Measurements from ENCODE around the gene WDFY3.

Gene WDFY3

DNA sequence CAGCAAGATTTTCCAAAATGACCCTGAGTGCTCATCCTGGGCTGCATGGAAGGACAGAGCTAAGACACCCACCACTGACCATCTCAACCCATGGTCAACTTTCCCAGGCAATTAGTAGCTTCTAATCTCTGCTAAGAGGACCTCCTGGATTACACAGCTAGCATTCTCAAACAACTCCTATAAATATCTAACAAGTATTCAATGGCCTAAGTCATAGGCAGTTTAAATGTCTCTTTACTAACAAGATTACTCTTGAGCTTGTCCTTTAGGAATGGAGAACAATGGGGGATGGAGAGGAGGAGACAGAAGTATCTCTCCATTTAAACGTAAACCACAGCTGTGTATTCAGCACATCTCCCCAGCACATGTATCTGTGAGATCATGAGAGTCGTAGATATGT lies 118.1 kb downstream of the WDFY3 start:
- TF ChIP-seq USF1 (IDR thresholded peaks at IDR 0.05) = no peak
- TF ChIP-seq EP300 (IDR thresholded peaks at IDR 0.05; ENCODE audit: borderline replicate concordance) = no peak
- no peak for TF ChIP-seq CREB1 (IDR thresholded peaks at IDR 0.05; ENCODE audit: low read depth)
- TF ChIP-seq EGR1 (IDR thresholded peaks at IDR 0.05) = no peak
- TF ChIP-seq YY1 (IDR thresholded peaks at IDR 0.05; ENCODE audit: low read depth) = no peak
- TF ChIP-seq CEBPB (IDR thresholded peaks at IDR 0.05) = no peak
- TF ChIP-seq ZBTB7A (IDR thresholded peaks at IDR 0.05; ENCODE audit: low read depth) = no peak
- no peak for TF ChIP-seq REST (IDR thresholded peaks at IDR 0.05; ENCODE audit: low read depth)
- no peak for TF ChIP-seq TCF12 (IDR thresholded peaks at IDR 0.05; ENCODE audit: low read depth)
- no peak for TF ChIP-seq TAF1 (IDR thresholded peaks at IDR 0.05; ENCODE audit: low read depth)
- TF ChIP-seq MAX (IDR thresholded peaks at IDR 0.05) = no peak
- TF ChIP-seq NFIC (IDR thresholded peaks at IDR 0.05) = no peak
- no peak for TF ChIP-seq FOXM1 (IDR thresholded peaks at IDR 0.05; ENCODE audit: borderline replicate concordance, low read depth)
- TF ChIP-seq TEAD4 (IDR thresholded peaks at IDR 0.05) = no peak
- no peak for TF ChIP-seq RAD21 (IDR thresholded peaks at IDR 0.05; ENCODE audit: low read depth)

DNA sequence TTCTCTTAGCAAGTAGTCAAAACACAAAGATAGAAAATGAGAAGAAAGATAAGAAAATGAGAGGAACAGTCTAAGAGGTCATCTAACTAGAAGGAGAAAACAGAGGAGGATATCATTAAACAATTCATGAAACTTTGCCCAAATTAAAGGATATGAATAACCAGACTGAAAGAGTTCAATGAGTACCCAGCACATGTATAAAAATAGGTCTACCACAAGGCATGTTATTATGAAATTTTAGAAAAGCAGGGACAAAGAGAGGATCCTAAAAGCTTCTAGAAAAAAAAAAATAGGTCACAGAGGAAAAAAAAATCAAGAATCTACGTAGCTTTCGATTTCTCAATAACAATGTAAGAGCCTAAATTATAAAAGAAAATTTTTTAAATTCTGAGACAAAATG lies 118.5 kb downstream of the WDFY3 start:
- no peak for TF ChIP-seq TCF12 (IDR thresholded peaks at IDR 0.05; ENCODE audit: low read depth)
- no peak for TF ChIP-seq RAD21 (IDR thresholded peaks at IDR 0.05; ENCODE audit: low read depth)
- no peak for TF ChIP-seq EP300 (IDR thresholded peaks at IDR 0.05; ENCODE audit: borderline replicate concordance)
- TF ChIP-seq YY1 (IDR thresholded peaks at IDR 0.05; ENCODE audit: low read depth) = no peak
- no peak for TF ChIP-seq EGR1 (IDR thresholded peaks at IDR 0.05)
- no peak for TF ChIP-seq CREB1 (IDR thresholded peaks at IDR 0.05; ENCODE audit: low read depth)
- TF ChIP-seq MAX (IDR thresholded peaks at IDR 0.05) = no peak
- no peak for TF ChIP-seq FOXM1 (IDR thresholded peaks at IDR 0.05; ENCODE audit: borderline replicate concordance, low read depth)
- no peak for TF ChIP-seq TEAD4 (IDR thresholded peaks at IDR 0.05)
- TF ChIP-seq ZBTB7A (IDR thresholded peaks at IDR 0.05; ENCODE audit: low read depth) = no peak
- TF ChIP-seq USF1 (IDR thresholded peaks at IDR 0.05) = no peak
- no peak for TF ChIP-seq REST (IDR thresholded peaks at IDR 0.05; ENCODE audit: low read depth)
- TF ChIP-seq CEBPB (IDR thresholded peaks at IDR 0.05) = no peak
- no peak for TF ChIP-seq TAF1 (IDR thresholded peaks at IDR 0.05; ENCODE audit: low read depth)
- TF ChIP-seq NFIC (IDR thresholded peaks at IDR 0.05) = no peak

- TF ChIP-seq USF1 (IDR thresholded peaks at IDR 0.05) (no peak), CEBPB (IDR thresholded peaks at IDR 0.05) (no peak), TCF12 (IDR thresholded peaks at IDR 0.05; ENCODE audit: low read depth) (no peak), TEAD4 (IDR thresholded peaks at IDR 0.05) (no peak), REST (IDR thresholded peaks at IDR 0.05; ENCODE audit: low read depth) (no peak), NFIC (IDR thresholded peaks at IDR 0.05) (no peak), CREB1 (IDR thresholded peaks at IDR 0.05; ENCODE audit: low read depth) (no peak), RAD21 (IDR thresholded peaks at IDR 0.05; ENCODE audit: low read depth) (no peak), ZBTB7A (IDR thresholded peaks at IDR 0.05; ENCODE audit: low read depth) (no peak), EP300 (IDR thresholded peaks at IDR 0.05; ENCODE audit: borderline replicate concordance) (no peak), TAF1 (IDR thresholded peaks at IDR 0.05; ENCODE audit: low read depth) (no peak)
These were observed 119.5 kb downstream of the WDFY3 start for GRCh38 chr4:84846985-84847384.

- TF ChIP-seq NFIC (IDR thresholded peaks at IDR 0.05) (no peak), CREB1 (IDR thresholded peaks at IDR 0.05; ENCODE audit: low read depth) (no peak), EGR1 (IDR thresholded peaks at IDR 0.05) (no peak), RAD21 (IDR thresholded peaks at IDR 0.05; ENCODE audit: low read depth) (no peak), EP300 (IDR thresholded peaks at IDR 0.05; ENCODE audit: borderline replicate concordance) (no peak), FOXM1 (IDR thresholded peaks at IDR 0.05; ENCODE audit: borderline replicate concordance, low read depth) (no peak), ZBTB7A (IDR thresholded peaks at IDR 0.05; ENCODE audit: low read depth) (no peak)
These were observed 125.1 kb downstream of the WDFY3 start for GRCh38 chr4:84841435-84841834.
